ENCODE results near the gene ANTXR2. TPM values are rescaled to one million over a fixed set of nuclear protein-coding genes. Genes with fewer than 3 reads are reported as not detected.
"Not testable (repeated sequence)": the region's sequence is repeated elsewhere in the genome, so short reads cannot be mapped to it uniquely, and the experiment has no call there.

The ANTXR2 gene
- total RNA-seq, 5 donors from 2014 or later (not counting 1 experiment from before 2014, with no cell fraction given) = 45.1 to 64.3 (median 48.2) TPM

DNA sequence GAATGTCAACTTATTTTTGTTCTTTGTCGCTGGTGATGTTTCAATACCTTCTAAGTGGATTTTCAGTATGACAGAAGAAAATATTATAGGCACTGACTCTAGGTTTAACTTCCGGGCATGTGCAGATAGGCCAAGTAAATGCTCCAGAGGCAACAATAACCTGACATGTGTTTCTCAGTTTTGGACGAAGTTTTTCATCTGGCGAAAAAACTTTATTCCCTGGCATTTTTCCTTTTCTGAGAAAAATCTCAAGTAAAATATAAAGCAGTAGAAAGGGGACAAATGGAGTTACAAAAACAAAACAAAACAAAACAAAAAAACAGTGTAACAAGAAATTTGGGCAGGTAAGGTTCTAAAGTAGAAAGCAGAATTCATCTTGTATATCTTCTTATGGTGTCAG, 173.5 kb downstream of the ANTXR2 start:
- H3K27ac ChIP-seq (ENCODE audit: low read length) = no peak overlapping the region
- H3K4me1 ChIP-seq (ENCODE audit: control insufficient read depth in 1 of 2, extremely low read depth in 1 of 2, insufficient read depth in 2 of 2, low read length in 2 of 2) = no peaks in the 10 kb centered on the region
- no peak for DNase-seq
- CTCF ChIA-PET = interaction anchor here in 1 of 2 donors (0.7 kb wide), 1 partner anchor 575 kb away, joined by 3 read pairs; no protein-coding TSS in a partner anchor
- H3K4me3 ChIP-seq (ENCODE audit: control insufficient read depth in 1 of 2, extremely low read depth in 1 of 2, low read length in 1 of 2) = no peak overlapping the region
- H3K9me3 ChIP-seq = no peaks in the 10 kb centered on the region
- peaks cover 7% of the 10 kb centered on the region for H3K36me3 Mint-ChIP-seq
- no peak overlapping the region for H3K27ac Mint-ChIP-seq
- H3K9me3 Mint-ChIP-seq = peaks cover 0 to 4% (median 0%) of the 10 kb centered on the region in 3 donors
- 100% methylated on average over 1 of the region's 4 CpGs for WGBS (ENCODE audit: insufficient coverage)
- H3K27me3 ChIP-seq (replicated peaks in 1 of 2; ENCODE audit: control insufficient read depth in 2 of 2, extremely low read depth in 1 of 2, insufficient read depth in 2 of 2, low read length in 1 of 2) = no peaks in the 10 kb centered on the region
- peaks cover 1 to 3% of the 10 kb centered on the region in 2 donors for H3K27me3 Mint-ChIP-seq
- no peaks in the 10 kb centered on the region for H3K36me3 ChIP-seq (ENCODE audit: control insufficient read depth in 2 of 2, extremely low read depth in 1 of 2, insufficient read depth in 1 of 2, low read length in 1 of 2)
- no peak for ATAC-seq (replicated peaks in 1 of 4)
- POLR2A ChIA-PET = no interaction called here
- no peaks in the 10 kb centered on the region for H3K4me1 Mint-ChIP-seq
- no peak overlapping the region for H3K4me3 Mint-ChIP-seq

DNA sequence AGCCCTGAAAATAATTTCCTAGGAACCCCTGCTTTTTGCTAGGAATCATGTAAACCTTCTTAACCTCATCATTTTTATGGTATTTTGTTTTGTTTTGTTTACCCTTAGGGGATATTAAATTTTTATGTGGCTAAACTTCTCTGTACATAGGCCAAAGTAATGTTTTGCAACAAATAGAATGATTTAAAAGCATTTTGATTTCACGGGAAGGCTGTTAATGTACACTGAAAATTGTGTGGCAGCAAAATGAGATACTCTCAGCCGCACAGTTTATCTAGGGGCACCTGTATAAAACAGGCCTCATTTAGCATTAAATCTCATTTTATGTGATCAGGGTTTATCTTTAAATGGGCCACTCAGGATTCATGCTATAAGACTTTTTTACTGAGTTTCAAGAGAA, 175.0 kb downstream of the ANTXR2 start:
- H3K4me1 Mint-ChIP-seq = no peaks in the 10 kb centered on the region
- peaks cover 1 to 3% of the 10 kb centered on the region in 2 donors for H3K27me3 Mint-ChIP-seq
- POLR2A ChIA-PET = no interaction called here
- H3K4me3 Mint-ChIP-seq = no peak overlapping the region
- WGBS (ENCODE audit: insufficient coverage) = 100% methylated on average over 2 of the region's 2 CpGs
- no peak overlapping the region for H3K27ac Mint-ChIP-seq
- Histone ChIP-seq H3K4me1 (ENCODE audit: control insufficient read depth in 1 of 2, extremely low read depth in 1 of 2, insufficient read depth in 2 of 2, low read length in 2 of 2) (no peaks in the 10 kb centered on the region), H3K9me3 (no peaks in the 10 kb centered on the region), H3K27ac (ENCODE audit: low read length) (no peak overlapping the region), H3K27me3 (replicated peaks in 1 of 2; ENCODE audit: control insufficient read depth in 2 of 2, extremely low read depth in 1 of 2, insufficient read depth in 2 of 2, low read length in 1 of 2) (no peaks in the 10 kb centered on the region), H3K36me3 (ENCODE audit: control insufficient read depth in 2 of 2, extremely low read depth in 1 of 2, insufficient read depth in 1 of 2, low read length in 1 of 2) (no peaks in the 10 kb centered on the region), H3K4me3 (ENCODE audit: control insufficient read depth in 1 of 2, extremely low read depth in 1 of 2, low read length in 1 of 2) (no peak overlapping the region)
- ATAC-seq (replicated peaks in 1 of 4) = no peak
- H3K9me3 Mint-ChIP-seq = peaks cover 0 to 4% (median 0%) of the 10 kb centered on the region in 3 donors
- H3K36me3 Mint-ChIP-seq = peaks cover under 1% of the 10 kb centered on the region
- CTCF ChIA-PET = no interaction called here
- DNase-seq = no peak

DNA sequence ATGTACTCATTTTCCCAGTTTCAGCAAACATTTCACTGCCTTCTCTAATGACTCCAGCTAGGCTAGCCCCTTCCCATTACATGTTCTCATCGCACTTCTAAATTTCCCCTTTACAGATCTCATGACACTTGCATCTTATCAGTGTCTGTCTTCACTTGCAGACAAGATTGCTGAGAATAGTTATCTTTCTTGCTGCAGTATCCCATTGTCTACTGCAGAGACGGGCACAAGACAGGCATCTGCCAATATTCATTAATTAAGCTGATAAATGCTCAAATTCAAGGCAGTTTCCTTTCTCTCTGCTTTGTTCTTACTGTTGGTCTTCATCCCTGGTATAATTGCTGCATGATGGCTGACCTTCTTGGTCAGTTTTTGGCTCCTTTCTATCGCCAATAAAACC, 175.9 kb downstream of the ANTXR2 start:
- H3K27ac ChIP-seq (ENCODE audit: low read length) = no peak overlapping the region
- Mint-ChIP-seq H3K36me3 (no peaks in the 10 kb centered on the region), H3K27me3 (peaks cover 1 to 3% of the 10 kb centered on the region in 2 donors), H3K9me3 (peaks cover 0 to 4% (median 0%) of the 10 kb centered on the region in 3 donors), H3K4me3 (no peak overlapping the region), H3K4me1 (no peaks in the 10 kb centered on the region), H3K27ac (no peak overlapping the region)
- H3K36me3 ChIP-seq (ENCODE audit: control insufficient read depth in 2 of 2, extremely low read depth in 1 of 2, insufficient read depth in 1 of 2, low read length in 1 of 2) = no peaks in the 10 kb centered on the region
- H3K9me3 ChIP-seq = no peaks in the 10 kb centered on the region
- DNase-seq (no peak), ATAC-seq (replicated peaks in 1 of 4) (no peak)
- H3K27me3 ChIP-seq (replicated peaks in 1 of 2; ENCODE audit: control insufficient read depth in 2 of 2, extremely low read depth in 1 of 2, insufficient read depth in 2 of 2, low read length in 1 of 2) = no peaks in the 10 kb centered on the region
- H3K4me3 ChIP-seq (ENCODE audit: control insufficient read depth in 1 of 2, extremely low read depth in 1 of 2, low read length in 1 of 2) = no peak overlapping the region
- POLR2A ChIA-PET = no interaction called here
- CTCF ChIA-PET = no interaction called here
- 83% methylated on average over 2 of the region's 3 CpGs for WGBS (ENCODE audit: insufficient coverage)
- H3K4me1 ChIP-seq (ENCODE audit: control insufficient read depth in 1 of 2, extremely low read depth in 1 of 2, insufficient read depth in 2 of 2, low read length in 2 of 2) = no peaks in the 10 kb centered on the region

DNA sequence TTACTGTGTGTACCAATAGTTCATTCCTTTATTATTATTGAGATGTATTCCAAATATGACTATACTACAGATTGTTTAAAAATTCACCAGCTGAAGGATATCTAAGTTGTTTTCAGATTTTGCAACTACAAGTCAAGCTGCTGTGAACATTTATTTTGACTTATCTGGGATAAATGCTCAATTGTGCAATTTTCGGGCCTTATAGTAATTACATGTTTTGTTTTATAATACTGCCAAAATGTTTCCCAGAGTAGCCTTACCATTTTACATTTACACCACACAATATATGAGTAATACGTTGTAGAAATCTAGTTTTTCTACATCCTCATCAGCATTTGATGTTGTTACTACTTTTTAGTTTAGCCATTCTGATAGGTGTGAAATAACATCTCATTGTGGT, 179.6 kb downstream of the ANTXR2 start:
- ChIA-PET POLR2A (no interaction called here), CTCF (no interaction called here)
- Mint-ChIP-seq H3K36me3 (no peaks in the 10 kb centered on the region), H3K4me3 (no peak overlapping the region), H3K27me3 (peaks cover 1 to 3% of the 10 kb centered on the region in 2 donors), H3K27ac (no peak overlapping the region), H3K9me3 (peaks cover 0 to 4% (median 0%) of the 10 kb centered on the region in 3 donors), H3K4me1 (no peaks in the 10 kb centered on the region)
- H3K4me1 ChIP-seq (ENCODE audit: control insufficient read depth in 1 of 2, extremely low read depth in 1 of 2, insufficient read depth in 2 of 2, low read length in 2 of 2) = no peaks in the 10 kb centered on the region
- DNase-seq (no peak), ATAC-seq (replicated peaks in 1 of 4) (no peak)
- H3K27ac ChIP-seq (ENCODE audit: low read length) = no peak overlapping the region
- no peaks in the 10 kb centered on the region for H3K9me3 ChIP-seq
- H3K27me3 ChIP-seq (replicated peaks in 1 of 2; ENCODE audit: control insufficient read depth in 2 of 2, extremely low read depth in 1 of 2, insufficient read depth in 2 of 2, low read length in 1 of 2) = no peaks in the 10 kb centered on the region
- no CpG with 5 or more reads among the region's 2 CpGs for WGBS (ENCODE audit: insufficient coverage)
- H3K4me3 ChIP-seq (ENCODE audit: control insufficient read depth in 1 of 2, extremely low read depth in 1 of 2, low read length in 1 of 2) = no peak overlapping the region
- H3K36me3 ChIP-seq (ENCODE audit: control insufficient read depth in 2 of 2, extremely low read depth in 1 of 2, insufficient read depth in 1 of 2, low read length in 1 of 2) = no peaks in the 10 kb centered on the region

DNA sequence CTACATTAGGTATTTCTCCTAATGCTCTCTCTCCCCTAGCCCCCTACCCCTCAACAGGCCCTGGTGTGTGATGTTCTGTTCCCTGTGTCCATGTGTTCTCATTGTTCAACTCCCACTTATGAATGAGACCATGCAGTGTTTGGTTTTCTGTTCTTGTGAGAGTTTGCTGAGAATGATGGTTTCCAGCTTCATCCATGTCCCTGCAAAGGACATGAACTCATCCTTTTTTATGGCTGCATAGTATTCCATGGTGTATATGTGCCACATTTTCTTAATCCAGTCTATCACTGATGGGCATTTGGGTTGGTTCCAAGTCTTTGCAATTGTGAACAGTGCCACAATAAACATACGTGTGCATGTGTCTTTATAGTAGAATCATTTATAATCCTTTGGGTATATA, 184.0 kb downstream of the ANTXR2 start:
- ATAC-seq (replicated peaks in 1 of 4); H3K27me3 Mint-ChIP-seq; H3K36me3 ChIP-seq (ENCODE audit: control insufficient read depth in 2 of 2, extremely low read depth in 1 of 2, insufficient read depth in 1 of 2, low read length in 1 of 2); H3K27ac ChIP-seq (ENCODE audit: low read length); H3K4me3 Mint-ChIP-seq; H3K27me3 ChIP-seq (replicated peaks in 1 of 2; ENCODE audit: control insufficient read depth in 2 of 2, extremely low read depth in 1 of 2, insufficient read depth in 2 of 2, low read length in 1 of 2); H3K9me3 ChIP-seq; H3K27ac Mint-ChIP-seq; H3K4me1 ChIP-seq (ENCODE audit: control insufficient read depth in 1 of 2, extremely low read depth in 1 of 2, insufficient read depth in 2 of 2, low read length in 2 of 2); CTCF ChIA-PET; H3K4me3 ChIP-seq (ENCODE audit: control insufficient read depth in 1 of 2, extremely low read depth in 1 of 2, low read length in 1 of 2); H3K36me3 Mint-ChIP-seq; DNase-seq; H3K9me3 Mint-ChIP-seq; H3K4me1 Mint-ChIP-seq; POLR2A ChIA-PET: not testable (repeated sequence)
- WGBS (ENCODE audit: insufficient coverage) = no CpG with 5 or more reads among the region's 1 CpG

DNA sequence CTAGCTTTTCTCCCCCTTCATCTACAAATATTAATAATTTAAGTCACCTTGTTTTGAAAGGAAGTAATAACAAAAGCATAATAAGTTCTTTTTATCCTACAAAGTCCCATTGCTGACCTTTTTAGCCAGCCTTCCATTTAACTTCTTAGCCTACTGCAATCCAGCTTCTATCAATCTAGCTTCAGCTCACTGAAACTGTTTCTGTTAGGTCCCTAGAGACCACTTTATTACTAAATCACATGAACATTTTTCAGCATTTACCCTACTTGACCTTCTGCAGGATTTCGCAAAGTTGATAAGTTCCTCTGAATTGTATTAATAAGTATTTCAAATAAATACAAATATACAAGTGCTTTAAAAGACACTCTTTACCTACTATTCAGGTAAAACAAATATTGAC, 186.5 kb downstream of the ANTXR2 start:
- no peak overlapping the region for H3K4me3 ChIP-seq (ENCODE audit: control insufficient read depth in 1 of 2, extremely low read depth in 1 of 2, low read length in 1 of 2)
- H3K9me3 ChIP-seq = no peaks in the 10 kb centered on the region
- H3K4me1 ChIP-seq (ENCODE audit: control insufficient read depth in 1 of 2, extremely low read depth in 1 of 2, insufficient read depth in 2 of 2, low read length in 2 of 2) = no peaks in the 10 kb centered on the region
- POLR2A ChIA-PET = no interaction called here
- Mint-ChIP-seq H3K36me3 (no peaks in the 10 kb centered on the region), H3K9me3 (no peaks in the 10 kb centered on the region), H3K4me1 (no peaks in the 10 kb centered on the region), H3K27ac (no peak overlapping the region), H3K4me3 (no peak overlapping the region), H3K27me3 (no peaks in the 10 kb centered on the region)
- H3K36me3 ChIP-seq (ENCODE audit: control insufficient read depth in 2 of 2, extremely low read depth in 1 of 2, insufficient read depth in 1 of 2, low read length in 1 of 2) = no peaks in the 10 kb centered on the region
- H3K27ac ChIP-seq (ENCODE audit: low read length) = no peak overlapping the region
- DNase-seq (no peak), ATAC-seq (replicated peaks in 1 of 4) (no peak)
- peaks cover 0 to 2% of the 10 kb centered on the region in 2 experiments for H3K27me3 ChIP-seq (replicated peaks in 1 of 2; ENCODE audit: control insufficient read depth in 2 of 2, extremely low read depth in 1 of 2, insufficient read depth in 2 of 2, low read length in 1 of 2)
- no CpG with 5 or more reads among the region's 1 CpG for WGBS (ENCODE audit: insufficient coverage)
- CTCF ChIA-PET = no interaction called here

DNA sequence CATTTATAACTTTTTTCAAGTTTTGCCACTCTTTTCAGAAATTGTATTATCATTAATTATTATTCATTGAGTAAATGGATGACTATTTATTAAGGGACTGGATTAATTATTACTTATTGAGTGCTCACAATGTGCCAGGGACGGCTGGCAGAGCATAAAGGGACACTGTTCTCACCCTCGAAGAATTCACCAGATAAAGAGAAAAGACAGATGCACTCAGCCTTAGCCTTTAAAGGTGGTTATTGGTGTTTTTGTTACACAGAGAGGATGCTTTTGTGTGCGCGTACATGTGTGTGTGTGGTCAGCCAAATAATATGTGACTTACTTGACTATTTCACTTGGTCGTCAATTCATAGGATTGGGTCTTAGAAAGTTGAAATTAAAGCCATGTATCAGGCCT, 187.0 kb downstream of the ANTXR2 start:
- POLR2A ChIA-PET = no interaction called here
- Mint-ChIP-seq H3K9me3 (no peaks in the 10 kb centered on the region), H3K4me3 (no peak overlapping the region), H3K36me3 (no peaks in the 10 kb centered on the region), H3K4me1 (no peaks in the 10 kb centered on the region), H3K27me3 (no peaks in the 10 kb centered on the region), H3K27ac (no peak overlapping the region)
- H3K27ac ChIP-seq (ENCODE audit: low read length) = no peak overlapping the region
- H3K4me3 ChIP-seq (ENCODE audit: control insufficient read depth in 1 of 2, extremely low read depth in 1 of 2, low read length in 1 of 2) = no peak overlapping the region
- no peaks in the 10 kb centered on the region for H3K9me3 ChIP-seq
- H3K27me3 ChIP-seq (replicated peaks in 1 of 2; ENCODE audit: control insufficient read depth in 2 of 2, extremely low read depth in 1 of 2, insufficient read depth in 2 of 2, low read length in 1 of 2) = peaks cover 0 to 2% of the 10 kb centered on the region in 2 experiments
- DNase-seq (no peak), ATAC-seq (replicated peaks in 1 of 4) (no peak)
- CTCF ChIA-PET = no interaction called here
- WGBS (ENCODE audit: insufficient coverage) = 80% methylated on average over 2 of the region's 5 CpGs
- no peaks in the 10 kb centered on the region for H3K36me3 ChIP-seq (ENCODE audit: control insufficient read depth in 2 of 2, extremely low read depth in 1 of 2, insufficient read depth in 1 of 2, low read length in 1 of 2)
- H3K4me1 ChIP-seq (ENCODE audit: control insufficient read depth in 1 of 2, extremely low read depth in 1 of 2, insufficient read depth in 2 of 2, low read length in 2 of 2) = no peaks in the 10 kb centered on the region

All from T-cell (primary cell).